Lung (tissue), 12 donors: ENCODE data around the gene SORL1. TPM values are rescaled to one million over a fixed set of nuclear protein-coding genes. Genes with fewer than 3 reads are reported as not detected.

Experiments
- ATAC-seq: fragments of 200-7000 bp; cut with Tn5 transposase; one replicate; pipeline ENCODE4 v1.9.1; 2020; ENCODE audit warnings: moderate number of reproducible peaks; ENCODE audit not compliant: insufficient read depth, low FRiP score
- DNase-seq, 3 donors: peaks; one replicate each; pipeline ENCODE4 v3.0.0-alpha.2; 2013 to 2017
- H3K27ac ChIP-seq, 2 donors: one replicate each; pipeline ENCODE4 v1.5.1; 2013; ENCODE audit warnings: mild to moderate bottlenecking in 2 of 2, moderate library complexity in 2 of 2, control low read depth in 1 of 2, inconsistent platforms in 1 of 2, low read depth in 1 of 2, low read length in 1 of 2
- H3K27me3 ChIP-seq, 3 donors: one replicate each; pipeline ENCODE4 v1.5.1; 2013; ENCODE audit warnings: low read length in 2 of 3; ENCODE audit not compliant: control insufficient read depth in 3 of 3, insufficient read depth in 3 of 3
- H3K36me3 ChIP-seq, 4 donors: one replicate each; pipeline ENCODE4 v1.5.1; 2013; ENCODE audit warnings: low read length in 4 of 4, mild to moderate bottlenecking in 1 of 4, moderate library complexity in 1 of 4; ENCODE audit not compliant: control insufficient read depth in 4 of 4, insufficient read depth in 4 of 4
- H3K4me1 ChIP-seq, 5 donors: one replicate each; pipeline ENCODE4 v1.5.1; 2013; ENCODE audit warnings: low read length in 5 of 5, mild to moderate bottlenecking in 2 of 5, moderate library complexity in 1 of 5; ENCODE audit not compliant: control insufficient read depth in 5 of 5, insufficient read depth in 5 of 5
- H3K4me3 ChIP-seq: one replicate; pipeline ENCODE4 v1.5.1; 2013; ENCODE audit warnings: mild to moderate bottlenecking, control low read depth, moderate library complexity
- H3K9ac ChIP-seq, 2 donors: one replicate each; pipeline ENCODE4 v1.5.1; 2013; ENCODE audit warnings: low read length in 2 of 2, control low read depth in 1 of 2; ENCODE audit not compliant: insufficient read depth in 1 of 2
- H3K9me3 ChIP-seq, 4 donors: one replicate each; pipeline ENCODE4 v1.5.1; 2013; ENCODE audit warnings: low read length in 3 of 4, mild to moderate bottlenecking in 1 of 4, moderate library complexity in 1 of 4; ENCODE audit not compliant: control insufficient read depth in 4 of 4, insufficient read depth in 3 of 4
- WGBS, 2 donors: extraction: QIAGEN DNeasy Blood & Tissue Kit; methylation state at CpG; one replicate each; pipeline ENCODE4 v1.1.7; 2013; 5-methylcytosine and 5-hydroxymethylcytosine counted together
- polyA plus RNA-seq, 2 donors: library from polyadenylated mRNA; stranded (reverse); fragments of 200-250 nt; gene quantifications; one replicate each; pipeline ENCODE4 v1.2.1, GENCODE V29; 2013
- total RNA-seq, 2 donors: library from RNA; depleted of rRNA in 1 of 2; stranded (reverse); fragments of >200 nt in 1 of 2; gene quantifications; one replicate each; pipeline ENCODE4 v1.2.1, GENCODE V29; 2014 to 2021
- TF ChIP-seq, protein P1 (sequence below): IDR thresholded peaks from 2 replicates; pipeline ENCODE4 v1.5.1; 2012; ENCODE audit warnings: mild to moderate bottlenecking; ENCODE audit errors: control extremely low read depth, extremely low read depth
- donor health status: control.
- donor health status: control.
- donor health status: Bipolar disorder and iron deficiency.
- donor health status: healthy.
- donor health status: DM: yes; HTN: yes; CAD: no.

Gene SORL1
- total and polyA plus RNA-seq, 4 donors = 1.9 to 67.0 (median 49.2) TPM

DNA sequence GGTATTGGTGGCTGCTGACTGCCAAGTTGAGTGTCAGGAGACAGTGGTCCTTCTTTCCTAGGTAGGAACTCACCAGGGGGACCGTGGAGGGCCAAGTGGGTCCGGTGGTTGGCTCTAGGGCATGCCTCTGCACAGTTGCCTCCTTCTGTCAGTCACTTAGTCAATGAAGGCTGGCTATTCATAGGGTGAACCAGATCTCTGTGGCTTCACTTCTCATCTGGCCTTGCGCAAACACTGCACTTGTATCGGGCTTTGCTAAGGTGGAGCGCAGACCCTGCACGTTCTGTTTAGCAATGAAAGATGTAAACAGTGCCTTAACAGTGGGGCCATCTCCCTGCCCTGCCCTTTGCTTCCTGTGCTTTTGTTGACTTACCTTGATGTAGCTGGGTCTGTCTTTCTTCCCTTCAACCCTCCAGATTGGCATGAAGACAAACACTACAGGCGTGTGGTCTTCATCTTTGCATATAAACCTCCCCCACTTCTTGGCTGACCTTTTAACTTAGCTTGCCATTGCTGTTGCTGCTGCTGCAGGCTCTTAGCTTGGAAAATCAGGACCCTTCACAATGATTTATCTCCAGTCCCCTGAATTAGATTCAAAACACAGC, 7.4 kb downstream of the SORL1 start:
- Histone ChIP-seq H3K27ac (no peak overlapping the region), H3K27me3 (no peaks in the 10 kb centered on the region), H3K4me3 (no peak overlapping the region), H3K36me3 (no peaks in the 10 kb centered on the region), H3K9me3 (no peaks in the 10 kb centered on the region), H3K4me1 (peaks cover 0 to 9% (median 2%) of the 10 kb centered on the region in 5 donors), H3K9ac (no peak overlapping the region)
- TF ChIP-seq, protein P1, sequence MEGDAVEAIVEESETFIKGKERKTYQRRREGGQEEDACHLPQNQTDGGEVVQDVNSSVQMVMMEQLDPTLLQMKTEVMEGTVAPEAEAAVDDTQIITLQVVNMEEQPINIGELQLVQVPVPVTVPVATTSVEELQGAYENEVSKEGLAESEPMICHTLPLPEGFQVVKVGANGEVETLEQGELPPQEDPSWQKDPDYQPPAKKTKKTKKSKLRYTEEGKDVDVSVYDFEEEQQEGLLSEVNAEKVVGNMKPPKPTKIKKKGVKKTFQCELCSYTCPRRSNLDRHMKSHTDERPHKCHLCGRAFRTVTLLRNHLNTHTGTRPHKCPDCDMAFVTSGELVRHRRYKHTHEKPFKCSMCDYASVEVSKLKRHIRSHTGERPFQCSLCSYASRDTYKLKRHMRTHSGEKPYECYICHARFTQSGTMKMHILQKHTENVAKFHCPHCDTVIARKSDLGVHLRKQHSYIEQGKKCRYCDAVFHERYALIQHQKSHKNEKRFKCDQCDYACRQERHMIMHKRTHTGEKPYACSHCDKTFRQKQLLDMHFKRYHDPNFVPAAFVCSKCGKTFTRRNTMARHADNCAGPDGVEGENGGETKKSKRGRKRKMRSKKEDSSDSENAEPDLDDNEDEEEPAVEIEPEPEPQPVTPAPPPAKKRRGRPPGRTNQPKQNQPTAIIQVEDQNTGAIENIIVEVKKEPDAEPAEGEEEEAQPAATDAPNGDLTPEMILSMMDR = no peak
- 44 to 66% methylated on average over 7 of the region's 7 CpGs for WGBS, 2 donors
- DNase-seq = peak in 1 of 3 donors; percentile 37
- ATAC-seq = no peak

DNA sequence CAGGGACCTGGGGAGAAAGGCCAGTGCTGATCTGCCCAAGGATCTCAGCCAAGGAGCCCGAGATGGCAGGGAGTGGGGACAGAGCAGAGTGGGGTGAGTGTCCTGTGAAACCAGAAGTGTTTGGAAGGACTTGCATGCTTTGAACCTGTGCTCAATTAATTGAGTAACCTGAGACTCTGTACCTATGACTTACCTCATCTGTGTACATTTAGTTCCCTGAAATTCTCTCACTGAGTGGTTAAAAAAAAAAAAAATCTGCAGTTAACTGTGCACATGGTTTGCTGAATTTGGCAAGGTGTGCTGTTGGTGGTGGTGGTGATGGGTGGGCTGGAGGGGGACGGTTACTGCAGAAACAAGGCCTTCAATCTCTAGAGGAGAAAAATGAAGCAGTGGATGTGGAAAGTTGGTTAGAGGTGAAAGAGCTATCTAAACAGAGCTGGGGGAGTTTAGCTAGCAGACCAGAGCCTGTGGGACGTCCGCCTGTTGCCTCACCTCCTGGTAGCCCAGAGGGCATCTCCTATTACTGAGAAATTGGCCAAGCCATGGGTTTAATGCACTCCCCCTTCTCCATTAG, 8.9 kb downstream of the SORL1 start:
- Histone ChIP-seq H3K36me3 (no peaks in the 10 kb centered on the region), H3K4me3 (no peak overlapping the region), H3K27ac (no peak overlapping the region), H3K4me1 (peaks cover 2 to 9% (median 7%) of the 10 kb centered on the region in 5 donors), H3K27me3 (no peaks in the 10 kb centered on the region), H3K9me3 (no peaks in the 10 kb centered on the region), H3K9ac (no peak overlapping the region)
- 62 to 78% methylated on average over 4 of the region's 4 CpGs for WGBS, 2 donors
- ATAC-seq = no peak
- TF ChIP-seq, protein P1 = no peak
- DNase-seq = peak in 1 of 3 donors; percentile 42

DNA sequence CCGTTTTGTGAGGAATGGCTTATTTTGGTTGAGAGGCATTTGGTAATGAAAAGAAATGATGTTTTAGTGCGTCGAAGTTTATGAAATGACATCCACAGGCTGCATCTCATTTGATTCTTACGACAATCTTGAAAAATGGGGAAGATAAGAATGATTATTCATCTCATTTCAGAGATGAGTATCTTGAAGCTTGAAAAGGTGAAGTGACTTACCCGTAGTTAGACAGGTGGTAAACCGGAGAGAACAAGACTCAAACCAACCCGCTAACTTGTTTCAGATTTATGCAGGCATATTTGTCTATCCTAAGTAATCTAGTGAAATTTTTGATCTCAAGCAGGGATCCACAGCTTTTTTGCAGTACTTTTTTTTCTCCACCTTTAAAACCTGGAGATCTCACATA, 9.7 kb downstream of the SORL1 start:
- DNase-seq = no peak
- Histone ChIP-seq H3K27ac (no peak overlapping the region), H3K9ac (no peak overlapping the region), H3K4me3 (no peak overlapping the region), H3K27me3 (no peaks in the 10 kb centered on the region), H3K9me3 (no peaks in the 10 kb centered on the region), H3K36me3 (no peaks in the 10 kb centered on the region), H3K4me1 (peaks cover 2 to 16% (median 11%) of the 10 kb centered on the region in 5 donors)
- TF ChIP-seq, protein P1 = no peak
- 55 to 83% methylated on average over 7 of the region's 7 CpGs for WGBS, 2 donors
- ATAC-seq = no peak
